ENCODE measurements around the gene BCL7C. TPM values are rescaled to one million over a fixed set of nuclear protein-coding genes. Genes with fewer than 3 reads are reported as not detected.

The BCL7C gene
- total and polyA plus RNA-seq, 2 of the 8 experiments (the other 6 are each of a cell fraction or from before 2014, with no cell fraction given): 8.6 to 17.2 TPM

DNA sequence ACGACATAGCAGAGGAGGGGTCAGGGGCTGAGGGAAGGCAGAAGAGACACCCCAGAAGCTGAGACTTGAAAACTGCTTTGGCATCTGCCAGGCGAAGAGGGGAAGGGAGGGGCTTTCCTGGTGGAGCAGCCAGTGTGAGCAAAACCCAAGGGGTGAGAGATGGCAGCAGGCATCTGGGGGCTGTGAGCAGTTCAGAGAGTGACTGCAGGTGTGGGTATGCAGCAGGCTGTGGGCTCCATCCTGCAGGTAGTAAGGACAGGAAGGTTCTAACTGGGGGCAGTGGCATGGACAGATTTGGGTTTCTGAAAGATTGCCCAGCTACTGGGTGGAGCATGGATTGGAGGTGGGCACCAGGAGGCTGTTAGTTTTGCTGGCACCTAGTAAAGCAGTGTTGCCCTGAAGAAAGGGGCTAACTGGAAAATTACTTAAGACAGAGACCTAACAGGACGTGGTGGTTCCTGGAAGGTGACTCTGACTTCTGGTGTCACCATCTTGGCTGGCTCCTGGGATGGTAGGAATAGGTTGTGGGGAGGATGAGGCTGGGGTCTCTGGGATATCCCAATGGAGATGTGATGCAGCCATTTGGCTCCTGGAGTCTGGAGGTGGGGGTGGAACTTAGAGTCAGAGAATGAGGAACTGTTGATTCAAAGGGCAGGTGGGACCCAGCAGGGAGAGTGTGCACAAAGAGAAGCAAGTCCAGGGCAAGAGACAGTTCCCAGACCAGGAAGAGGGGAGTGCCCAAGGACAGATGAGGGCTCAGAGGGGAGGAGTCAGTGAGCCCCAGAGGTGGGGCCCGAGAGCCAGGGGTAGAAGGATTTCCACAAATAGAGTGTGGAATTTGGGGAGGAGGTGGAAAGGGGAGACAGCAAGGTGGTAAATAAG lies 11.2 kb downstream of the BCL7C start:
- no peaks in the 10 kb centered on the region for H3K9me3 ChIP-seq (ENCODE audit: insufficient read depth in 2 of 2, low read depth in 1 of 2, low read length in 1 of 2)
- H4K20me1 ChIP-seq (replicated peaks in 1 of 2; ENCODE audit: control insufficient read depth in 1 of 2, insufficient read depth in 2 of 2, low read length in 2 of 2): peaks cover 5 to 6% of the 10 kb centered on the region in 2 experiments
- no peaks in the 10 kb centered on the region for H3K27me3 ChIP-seq (replicated peaks in 1 of 4; ENCODE audit: control insufficient read depth in 3 of 4, extremely low read depth in 1 of 4, insufficient read depth in 3 of 4, low read length in 3 of 4)
- H3K4me1 ChIP-seq (replicated peaks in 1 of 4; ENCODE audit: control insufficient read depth in 3 of 4, insufficient read depth in 4 of 4, low read length in 3 of 4): no peaks in the 10 kb centered on the region
- no peaks in the 10 kb centered on the region for H3K79me2 ChIP-seq (ENCODE audit: control insufficient read depth in 1 of 2, insufficient read depth in 2 of 2, low read length in 2 of 2)
- TF ChIP-seq CBX5 (IDR thresholded peaks at IDR 0.05; ENCODE audit: low read depth, low read length): no peak
- TF ChIP-seq TEAD4 (IDR thresholded peaks at IDR 0.05; ENCODE audit: low read depth, low read length): no peak
- no peak for TF ChIP-seq TAF7 (optimal IDR thresholded peaks at IDR 0.05; ENCODE audit: borderline replicate concordance, low read depth, low read length)
- no peaks in the 10 kb centered on the region for H3K79me1 ChIP-seq (ENCODE audit: low read depth, low read length)
- H3K27ac ChIP-seq (ENCODE audit: low read depth, low read length): no peak overlapping the region
- H2BK5ac ChIP-seq (ENCODE audit: low read depth, low read length): no peak overlapping the region
- no peak overlapping the region for H3K23ac ChIP-seq (ENCODE audit: insufficient read length)
- no peak overlapping the region for H3K4me3 ChIP-seq (ENCODE audit: extremely low read depth in 1 of 4, insufficient read depth in 2 of 4, low read depth in 3 of 4, low read length in 4 of 4)
- FAIRE-seq: no peak
- H2AK5ac ChIP-seq (ENCODE audit: low read depth, low read length): no peak overlapping the region
- no peak overlapping the region for H2BK12ac ChIP-seq (ENCODE audit: low read depth, low read length)
- H4K5ac ChIP-seq (ENCODE audit: insufficient read length, low read depth, low read length): no peak overlapping the region
- H4K8ac ChIP-seq (ENCODE audit: extremely low read depth, insufficient read depth, low read length): no peak overlapping the region; the same call in 1 of the 2 replicates
- H2AFZ ChIP-seq (ENCODE audit: low read length): no peak overlapping the region
- H3K36me3 ChIP-seq (ENCODE audit: control insufficient read depth in 2 of 4, insufficient read depth in 4 of 4, low read length in 3 of 4): no peaks in the 10 kb centered on the region; a peak in 1 of 8 replicates
- H3K9ac ChIP-seq (replicated peaks in 1 of 4; ENCODE audit: extremely low read depth in 1 of 4, low read depth in 3 of 4, low read length in 3 of 4): no peak overlapping the region
- no peak overlapping the region for H2BK20ac ChIP-seq (ENCODE audit: low read length)
- H3K4me2 ChIP-seq (ENCODE audit: insufficient read depth in 1 of 2, low read depth in 2 of 2, low read length in 2 of 2): no peak overlapping the region
- no peak overlapping the region for H2BK15ac ChIP-seq (ENCODE audit: low read length)
- H3K4ac ChIP-seq (replicated peaks; ENCODE audit: insufficient read length, low read depth, low read length): no peak overlapping the region
- ChIA-PET CTCF (ENCODE audit: partially characterized antibody) (interaction anchor here (0.6 to 1.5 kb wide), 2 partner anchors 38 to 1607 kb away, joined by 3 to 7 read pairs; no protein-coding TSS in a partner anchor), POLR2A (ENCODE audit: partially characterized antibody) (interaction anchor here (4.5 kb wide), 1 partner anchor 10 kb away, joined by 25 read pairs; the partner anchor contains the start of gene BCL7C)
- H3K23me2 ChIP-seq (ENCODE audit: low read depth, low read length): no peaks in the 10 kb centered on the region
- WGBS, 2 experiments (ENCODE audit: extremely low coverage in 1 of 2, insufficient coverage in 1 of 2, insufficient read length in 1 of 2, insufficient replicate concordance in 2 of 2, low coverage in 1 of 2, low lambda C conversion rate in 2 of 2, missing lambda C conversion rate in 1 of 2): 81% methylated on average over 4 of the region's 4 CpGs; no CpG with 5 or more reads in 1 of the 2 experiments
- DNase-seq (ENCODE audit: low read depth in 1 of 2, low spot score in 2 of 2): no peak
- no peak overlapping the region for H3K56ac ChIP-seq (replicated peaks; ENCODE audit: insufficient read length, low read depth, low read length)
- no peak overlapping the region for H4K91ac ChIP-seq (replicated peaks; ENCODE audit: insufficient read length, low read length)
- no peak overlapping the region for H3K18ac ChIP-seq (ENCODE audit: extremely low read depth, low read length)
- H2BK120ac ChIP-seq (replicated peaks; ENCODE audit: low read depth, low read length): no peak overlapping the region
- H3K14ac ChIP-seq (ENCODE audit: insufficient read length): no peak overlapping the region
